Activated CD4-positive, CD25-positive, alpha-beta regulatory T cell treated with anti-CD3 and anti-CD28 coated beads, Interleukin-2, amount 50 U/mL, for 24 hours (primary cell): Measurements from ENCODE around the gene IQCM.

Source experiments
- ATAC-seq, 2 donors: fragments of 150-1000 bp; cut with Tn5 transposase; one replicate each; pipeline ENCODE4 v1.10.0; 2021; ENCODE audit warnings: mild to moderate bottlenecking in 1 of 2, moderate library complexity in 1 of 2

The IQCM gene, protein sequence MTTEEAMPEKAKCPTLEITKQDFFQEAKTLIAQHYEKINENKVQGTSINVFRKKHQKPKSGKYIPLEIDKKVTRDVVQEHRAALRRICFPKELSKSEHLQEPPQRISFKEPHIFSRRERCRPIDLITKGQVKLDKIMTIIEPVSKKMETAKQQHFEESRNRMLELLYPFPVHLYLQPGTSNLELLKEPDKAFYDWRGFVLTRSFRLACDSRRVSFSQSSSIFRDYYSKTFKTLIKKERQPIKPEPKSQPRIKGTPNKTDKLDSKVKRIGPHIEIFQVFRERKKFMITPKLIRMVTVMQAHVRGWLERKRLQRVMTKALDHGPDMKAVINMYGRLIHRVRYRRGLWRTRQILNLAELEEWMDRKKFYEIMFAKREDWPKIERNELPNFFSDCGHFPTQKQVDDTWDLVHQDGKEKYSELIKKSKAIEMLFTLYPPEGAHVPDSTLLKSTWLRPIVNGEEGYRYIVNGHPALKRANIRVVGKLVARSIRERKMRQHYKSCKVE

DNA sequence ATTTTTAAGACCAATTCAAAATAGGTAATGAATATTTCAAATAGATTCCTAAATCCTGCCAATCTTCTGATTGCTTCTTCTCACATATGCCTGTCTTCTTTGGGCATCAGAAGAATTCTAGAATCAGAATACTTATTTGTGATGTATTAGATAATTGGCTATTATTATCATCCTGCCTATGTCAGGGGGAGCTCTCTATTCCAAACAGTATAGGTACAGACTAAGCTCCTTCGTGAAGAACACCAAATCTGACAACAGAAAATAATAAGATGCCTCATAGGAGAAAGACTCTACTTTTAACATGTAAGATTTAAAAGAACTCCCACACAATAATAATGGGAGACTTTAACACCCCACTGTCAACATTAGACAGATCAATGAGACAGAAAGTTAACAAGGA, at the start of gene IQCM:
IQCM (minus strand) TSS at position 101 of the 400 bp plus-strand sequence. CDS start 73,152 bp downstream, outside the sequence.
- ATAC-seq = no peak

DNA sequence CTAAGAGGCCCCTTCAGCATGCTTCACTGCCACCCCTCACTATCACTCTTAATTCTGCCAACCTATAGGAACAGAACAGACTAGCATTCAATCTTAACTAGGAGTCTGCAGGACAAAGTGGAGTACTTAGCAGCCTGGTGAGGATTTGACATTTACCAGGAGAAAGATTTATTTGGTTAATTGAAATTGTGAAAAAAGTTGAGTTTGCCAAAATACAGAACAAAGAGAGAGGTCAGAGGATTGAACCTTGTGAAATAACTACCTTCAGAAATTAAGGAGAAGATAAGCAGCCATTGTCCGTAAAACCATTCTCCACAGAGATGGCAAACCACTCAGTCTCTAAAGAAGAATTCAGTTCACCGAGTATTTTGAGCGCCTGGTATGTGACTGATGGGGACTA, 41.8 kb upstream of the IQCM start:
- ATAC-seq = no peak

DNA sequence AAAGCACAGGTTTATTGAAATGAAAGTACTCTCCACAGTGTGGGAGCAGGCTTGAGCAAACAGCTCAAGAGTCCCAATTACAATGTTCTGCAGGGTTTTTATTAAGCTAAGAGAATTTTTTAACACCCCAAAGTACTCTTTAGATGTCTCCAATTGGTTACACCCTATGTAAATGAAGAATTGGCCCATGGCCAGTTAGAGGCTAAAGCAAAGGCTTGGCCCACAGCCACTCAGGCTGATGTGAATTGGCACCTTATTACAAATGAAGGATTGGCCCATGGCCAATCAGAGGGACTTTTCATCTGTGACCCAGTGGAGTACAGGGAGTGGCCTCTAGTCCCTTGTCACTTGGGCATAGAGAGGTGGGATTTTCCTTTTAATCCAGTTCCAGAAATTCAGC, 30.1 kb upstream of the IQCM start:
- ATAC-seq = no peak

DNA sequence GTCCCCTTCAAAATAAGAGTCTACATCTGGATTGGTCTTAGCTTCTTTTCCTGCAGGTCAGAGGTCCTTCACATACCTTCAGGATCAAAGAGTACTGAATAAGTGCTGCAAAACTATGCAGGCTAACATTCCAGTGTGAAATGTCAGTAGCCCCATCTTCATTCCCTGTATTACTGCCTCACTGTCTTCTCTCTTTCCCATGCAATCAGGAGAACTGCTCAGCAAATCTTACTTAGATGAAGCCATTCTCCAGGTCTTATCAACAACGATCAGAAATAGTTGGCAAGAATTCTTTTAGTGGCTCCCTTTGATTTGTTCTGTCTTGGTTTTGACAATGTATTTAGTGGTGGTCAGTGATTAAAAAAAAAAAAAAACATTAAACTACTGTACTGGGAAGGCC, 26.0 kb upstream of the IQCM start:
- no peak for ATAC-seq

DNA sequence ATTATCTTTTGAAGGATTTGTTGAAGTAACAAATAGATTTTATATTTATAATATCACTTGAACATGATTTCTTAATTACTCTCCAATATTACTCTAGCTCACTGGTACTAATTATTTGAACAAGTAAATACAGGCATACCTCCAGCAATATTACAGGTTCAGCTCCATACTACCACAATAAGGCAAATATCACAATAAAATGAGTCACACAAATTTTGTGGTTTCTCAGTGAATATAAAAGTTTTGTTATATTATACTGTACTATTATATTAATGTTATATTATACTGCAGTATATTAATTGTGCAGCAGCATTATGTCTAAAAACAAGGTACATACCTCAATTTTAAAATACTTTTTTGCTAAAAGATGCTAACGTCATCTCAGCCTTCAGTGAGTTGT, 22.4 kb upstream of the IQCM start:
- ATAC-seq = no peak

DNA sequence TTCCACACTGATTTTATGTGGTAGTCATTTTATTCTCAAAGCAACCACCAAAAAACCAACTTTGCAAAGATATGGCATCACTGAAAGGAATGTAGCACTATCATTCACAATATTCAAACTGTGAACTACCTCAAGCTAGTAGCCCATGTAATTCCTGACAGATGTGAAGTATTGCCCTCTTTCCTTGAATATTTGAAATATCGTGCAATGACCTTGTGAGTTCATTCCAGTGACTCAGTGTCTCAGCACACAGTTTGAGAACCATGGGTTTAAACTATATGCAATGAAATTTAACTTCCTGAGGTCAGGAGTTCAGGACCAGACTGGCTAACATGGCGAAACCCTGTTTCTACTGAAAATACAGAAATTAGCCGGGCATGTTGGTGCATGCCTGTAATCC, 20.9 kb upstream of the IQCM start:
- no peak for ATAC-seq

DNA sequence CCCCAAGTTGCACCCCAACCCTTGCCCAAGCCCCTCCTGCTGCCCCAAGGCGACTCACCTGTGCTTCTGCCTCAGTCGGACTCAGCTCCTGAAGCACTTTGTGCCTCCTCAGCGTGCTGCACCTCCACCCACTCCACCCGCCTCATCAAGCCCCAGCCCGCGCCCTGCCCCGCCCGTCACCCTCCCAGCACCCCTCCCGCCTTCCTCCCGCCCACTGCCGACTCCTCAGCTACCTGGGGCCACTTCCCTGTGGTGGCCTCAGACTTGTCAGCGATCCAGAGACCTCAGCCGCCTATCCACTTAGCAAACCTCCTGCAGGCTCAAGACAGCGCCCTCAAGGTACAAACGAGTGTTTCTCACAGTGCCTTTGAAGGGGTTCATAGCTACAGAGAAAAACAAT, 19.6 kb upstream of the IQCM start:
- ATAC-seq = no peak

DNA sequence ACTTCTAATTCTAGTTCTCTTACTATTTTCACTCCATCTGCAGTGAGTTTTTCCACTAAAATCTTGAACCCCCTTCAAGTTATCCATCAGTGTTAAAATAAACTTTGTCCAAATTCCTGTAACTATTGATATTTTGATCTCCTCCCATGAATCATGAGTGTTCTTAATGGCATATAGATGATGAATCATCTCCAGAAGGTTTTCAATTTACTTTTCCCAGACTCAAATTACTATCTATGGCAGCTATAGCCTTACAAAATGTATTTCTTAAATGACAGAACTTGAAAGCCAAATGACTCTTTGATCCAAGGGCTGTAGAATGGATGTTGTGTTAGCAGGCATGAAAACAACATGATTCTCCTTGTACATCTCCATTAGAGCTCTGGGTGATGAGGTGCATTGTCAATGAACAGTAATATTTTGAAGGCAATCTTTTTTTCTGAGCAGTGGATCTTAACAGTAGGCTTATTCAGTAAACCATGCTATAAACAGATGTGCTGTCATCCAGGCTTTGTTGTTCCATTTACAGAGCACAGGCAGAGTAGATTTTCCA, 16.1 kb upstream of the IQCM start:
- no peak for ATAC-seq

DNA sequence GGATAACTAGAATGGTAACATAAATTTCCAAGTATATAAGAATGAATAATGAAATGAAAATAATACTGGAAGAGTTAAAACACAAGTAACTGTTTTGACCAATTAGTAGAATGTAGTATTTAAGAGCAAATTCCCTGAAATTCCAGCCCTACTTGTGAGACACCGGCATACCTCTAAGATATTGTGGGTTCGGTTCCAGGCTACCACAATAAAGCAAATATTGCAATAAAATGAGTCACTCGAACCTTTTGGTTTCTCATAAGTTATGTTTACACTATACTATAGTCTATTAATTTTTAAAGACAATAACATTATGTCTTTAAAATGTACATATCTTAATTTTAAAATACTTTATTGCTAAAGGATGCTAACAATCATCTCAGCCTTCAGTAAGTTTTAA, 15.2 kb upstream of the IQCM start:
- ATAC-seq = no peak

DNA sequence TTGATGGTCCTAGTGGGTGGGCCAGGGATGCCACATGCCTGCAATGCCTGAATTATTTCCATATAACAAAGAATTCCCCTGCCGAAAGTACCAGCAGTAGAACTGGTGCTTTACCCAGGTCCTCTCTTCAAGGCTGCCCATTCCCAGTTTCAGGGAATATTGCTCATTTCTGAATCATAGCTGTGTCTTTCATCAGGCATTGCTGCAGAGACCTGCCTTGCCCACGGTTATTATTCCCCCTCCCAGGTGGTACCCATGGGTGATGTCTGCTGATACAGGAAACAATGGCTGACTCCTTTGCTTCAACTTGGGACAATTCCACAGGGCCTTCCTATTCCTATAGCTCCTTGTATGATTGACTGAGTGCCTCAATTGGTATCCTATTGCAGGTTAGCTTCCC, 9.7 kb upstream of the IQCM start:
- no peak for ATAC-seq

DNA sequence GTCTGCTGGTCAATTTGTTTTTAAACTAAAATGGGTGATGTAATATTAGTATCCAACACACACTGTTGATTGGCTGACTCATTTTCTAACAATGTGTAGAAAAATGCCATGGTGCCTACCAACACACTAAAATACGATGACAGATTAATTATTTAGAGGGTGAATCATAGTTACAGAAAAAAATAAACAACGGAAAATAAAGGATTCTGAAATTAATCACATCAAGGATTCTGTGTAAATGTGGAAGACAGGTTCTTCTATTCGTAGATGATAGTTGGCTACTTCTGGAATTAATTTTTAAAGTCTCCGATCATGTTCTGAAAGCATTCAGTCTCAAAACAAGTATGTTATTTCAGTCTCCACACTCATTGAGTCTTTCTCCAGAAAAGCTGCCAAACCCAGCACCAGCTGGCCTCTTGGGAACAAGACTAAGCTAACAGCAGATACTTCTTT, 8.2 kb upstream of the IQCM start:
- ATAC-seq = no peak

DNA sequence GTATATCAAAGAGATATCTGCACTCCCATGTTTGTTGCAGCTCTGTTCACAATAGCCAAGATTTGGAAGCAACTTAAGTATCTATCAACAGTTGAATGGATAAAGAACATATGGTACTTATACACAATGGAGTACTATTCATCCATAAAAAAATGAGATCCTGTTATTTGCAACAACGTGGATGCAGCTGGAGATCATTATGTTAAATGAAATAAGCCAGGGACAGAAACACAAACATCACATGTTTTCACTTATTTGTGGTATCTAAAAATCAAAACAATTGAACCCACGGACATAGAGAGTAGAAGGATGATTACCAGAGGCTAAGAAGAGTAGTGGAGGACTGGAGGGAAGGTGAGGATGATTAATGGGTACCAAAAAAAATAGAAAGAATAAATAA, 14.2 kb downstream of the IQCM start:
- ATAC-seq = no peak

DNA sequence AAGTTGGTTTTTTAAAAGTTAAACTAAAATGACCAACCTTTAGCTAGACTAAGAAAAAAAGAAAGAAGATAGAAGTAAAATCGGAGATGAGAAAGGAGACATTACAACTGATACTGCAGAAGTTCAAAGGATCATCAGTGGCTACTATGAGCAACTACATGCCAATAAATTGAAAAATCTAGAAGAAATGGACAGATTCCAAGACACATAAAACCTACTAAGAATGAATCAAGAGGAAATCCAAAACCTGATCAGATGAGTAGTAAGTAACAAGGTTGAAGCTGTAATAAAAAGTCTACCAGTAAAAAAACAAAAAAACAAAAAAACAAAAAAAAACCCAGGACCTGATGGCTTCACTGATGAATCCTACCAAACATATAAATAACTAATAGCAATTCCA, 16.1 kb downstream of the IQCM start:
- no peak for ATAC-seq

DNA sequence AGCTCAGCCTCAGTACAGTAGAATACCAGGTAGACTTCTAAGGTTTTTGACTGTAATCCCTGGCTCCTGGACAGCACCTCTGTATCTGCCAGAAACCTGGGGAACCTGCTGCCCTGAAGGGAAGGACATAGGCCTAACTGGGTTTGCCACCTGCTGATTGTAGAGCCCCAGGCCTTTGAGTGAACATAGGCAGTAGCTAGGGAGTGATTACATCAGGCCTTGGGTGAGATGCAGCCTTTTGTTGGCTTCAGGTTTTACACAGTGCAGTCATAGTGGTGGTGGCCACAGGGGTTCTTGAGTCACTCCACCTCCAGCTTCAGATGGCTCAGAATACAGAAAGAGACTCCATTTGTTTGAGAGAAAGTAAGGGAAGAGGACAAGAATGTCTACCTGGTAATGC, 19.3 kb downstream of the IQCM start:
- no peak for ATAC-seq

DNA sequence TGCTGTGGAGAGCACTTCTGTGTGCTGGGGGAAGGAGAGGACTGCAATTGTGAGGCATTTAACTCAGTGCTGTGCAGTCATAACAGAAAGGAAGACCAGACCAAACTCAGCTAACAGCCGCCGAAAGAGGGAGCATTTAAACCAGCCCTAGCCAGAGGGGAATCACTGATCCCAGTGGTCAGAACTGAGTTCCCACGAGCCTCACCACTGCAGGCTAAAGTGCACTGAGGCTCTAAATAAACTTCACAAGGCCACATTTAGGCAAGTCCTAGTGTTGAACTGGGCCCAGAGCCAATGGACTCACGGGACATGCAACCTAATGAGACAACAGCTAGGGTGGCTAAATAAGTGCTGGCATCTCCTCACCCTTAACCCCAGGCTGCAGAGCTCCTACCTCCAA, 20.4 kb downstream of the IQCM start:
- no peak for ATAC-seq

DNA sequence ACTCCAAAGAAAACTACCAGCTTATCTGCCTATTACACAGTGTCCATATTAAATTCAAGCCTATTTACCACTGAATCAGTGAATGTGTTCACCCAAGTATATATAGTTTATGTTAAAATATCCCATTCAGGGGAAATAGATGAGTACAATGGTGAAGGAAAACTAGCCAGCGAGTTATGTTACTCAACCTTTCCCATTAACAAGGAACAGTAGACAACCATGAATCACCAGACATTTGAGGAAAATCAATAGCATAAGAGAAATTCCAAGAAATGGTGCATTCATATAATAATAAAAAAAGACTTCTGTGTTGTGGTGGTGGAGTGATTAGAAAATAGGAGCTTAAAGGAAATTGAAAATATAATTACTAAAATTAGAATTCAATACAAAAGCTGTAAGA, 21.3 kb downstream of the IQCM start:
- no peak for ATAC-seq

DNA sequence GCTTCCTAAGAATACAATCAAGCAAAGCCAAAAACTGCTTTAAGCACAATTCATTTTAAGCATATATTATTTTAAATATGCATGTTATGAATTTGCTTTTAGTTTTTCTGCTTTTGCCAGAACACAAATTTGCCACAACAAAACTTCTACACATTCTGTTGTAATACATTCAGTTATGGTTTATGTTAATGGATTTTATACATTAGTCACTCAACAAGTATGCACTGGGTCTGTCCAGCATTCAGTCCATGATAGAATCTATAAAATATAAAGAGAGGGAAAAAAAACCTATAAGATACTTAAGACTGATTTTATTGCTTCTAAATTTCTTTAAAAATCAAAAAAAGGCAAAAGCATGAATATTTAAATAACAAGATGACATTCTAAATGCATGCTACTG, 22.2 kb downstream of the IQCM start:
- no peak for ATAC-seq

DNA sequence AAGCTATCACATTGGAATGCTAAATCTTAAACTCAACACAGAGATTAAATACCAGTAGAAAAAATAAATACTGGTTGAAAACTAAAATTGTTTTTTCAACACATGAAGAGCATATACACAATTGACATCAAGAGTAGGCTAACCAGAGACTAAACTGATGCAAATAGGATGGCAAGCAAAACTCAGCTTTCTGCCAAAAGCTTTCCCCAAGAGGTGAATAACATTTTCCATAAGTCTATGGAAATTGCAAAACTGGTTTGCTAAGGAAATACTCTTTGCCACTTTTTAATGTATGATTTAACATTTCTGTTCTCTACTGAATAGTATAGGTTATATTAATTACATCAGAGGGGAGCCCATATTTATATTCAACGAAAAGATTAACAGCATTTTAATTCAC, 23.8 kb downstream of the IQCM start:
- no peak for ATAC-seq

DNA sequence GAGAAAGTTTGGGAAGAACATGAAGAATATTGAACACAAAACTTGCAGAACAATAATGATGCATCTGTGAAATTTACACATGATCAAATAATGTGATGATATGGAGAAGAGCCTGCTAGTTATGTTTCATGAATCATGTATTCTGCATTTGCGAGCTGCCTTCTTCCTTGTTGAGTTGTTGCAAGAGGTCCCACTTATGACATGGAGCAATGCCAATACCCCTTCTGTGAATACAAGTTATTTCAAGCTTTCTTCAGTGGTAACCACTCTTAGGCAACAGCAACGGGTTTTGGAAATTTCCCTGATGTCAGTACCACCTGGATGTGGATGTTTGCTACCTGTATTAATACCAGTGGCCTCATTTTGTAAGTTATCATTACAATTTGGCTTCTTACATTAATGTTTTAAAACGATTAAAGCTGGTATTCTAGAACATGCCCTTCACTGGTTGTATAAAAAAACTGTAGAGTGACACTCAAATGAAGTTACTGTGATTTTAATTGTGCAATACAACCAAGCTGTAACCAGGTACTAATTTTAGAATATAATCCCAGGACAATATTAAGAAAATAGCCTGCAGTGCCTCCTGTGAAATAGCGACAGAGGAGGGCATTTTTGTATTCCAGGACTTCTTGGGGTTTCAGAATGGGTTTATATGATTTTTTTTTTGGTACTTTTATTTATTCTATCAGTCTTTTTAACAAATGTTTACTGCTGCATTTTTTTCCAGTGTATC, 25.3 kb downstream of the IQCM start:
- no peak for ATAC-seq

DNA sequence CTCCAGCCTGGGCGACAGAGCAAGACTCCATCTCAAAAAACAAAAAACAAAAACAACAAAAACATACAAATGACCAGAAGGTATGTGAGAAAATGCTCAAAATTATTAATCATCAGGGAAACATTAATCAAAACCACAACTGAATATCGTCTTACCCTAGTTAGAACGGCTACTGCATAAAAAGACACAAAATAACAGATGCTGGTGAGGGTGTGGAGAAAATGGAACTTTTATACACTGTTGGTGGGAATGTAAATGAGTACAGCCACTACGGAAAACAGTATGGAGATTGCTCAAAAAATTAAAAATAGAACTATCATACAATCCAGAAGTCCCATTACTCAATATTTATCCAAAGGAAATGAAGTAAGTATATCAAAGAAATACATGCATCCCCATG, 27.3 kb downstream of the IQCM start:
- no peak for ATAC-seq

DNA sequence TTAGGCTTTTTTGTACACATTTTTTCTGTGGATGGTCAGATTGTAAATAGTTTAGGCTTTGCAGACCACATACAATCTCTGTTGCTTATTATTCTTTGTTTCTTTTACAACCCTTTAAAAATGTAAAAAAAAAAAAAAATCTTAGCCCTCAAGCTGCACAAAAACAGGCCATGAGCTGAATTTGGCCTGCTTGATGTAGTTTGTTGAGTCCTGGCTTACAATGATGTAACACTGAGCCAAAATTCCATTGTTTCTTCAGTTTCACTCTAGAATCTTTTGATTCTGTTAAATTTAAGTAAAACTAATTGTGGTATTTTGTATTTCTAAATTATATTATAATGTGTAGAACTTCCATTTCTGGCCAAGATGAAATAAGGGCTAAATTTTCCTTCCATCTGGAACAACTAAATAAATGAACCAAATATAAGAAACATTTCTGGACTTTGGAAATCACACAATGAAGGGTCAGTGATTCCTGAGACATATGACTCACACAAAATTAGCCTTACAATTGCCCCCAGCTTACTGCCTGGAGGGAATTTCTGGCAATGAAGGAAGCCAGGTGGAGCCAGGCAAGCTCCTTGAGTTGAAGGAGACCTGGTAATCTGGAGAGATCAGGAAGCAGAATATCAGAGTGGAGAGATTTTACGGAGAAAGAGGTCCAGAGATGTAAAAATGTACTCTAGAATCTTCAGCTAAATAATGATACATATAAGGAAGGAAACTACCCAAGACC, 29.8 kb downstream of the IQCM start:
- ATAC-seq = no peak

DNA sequence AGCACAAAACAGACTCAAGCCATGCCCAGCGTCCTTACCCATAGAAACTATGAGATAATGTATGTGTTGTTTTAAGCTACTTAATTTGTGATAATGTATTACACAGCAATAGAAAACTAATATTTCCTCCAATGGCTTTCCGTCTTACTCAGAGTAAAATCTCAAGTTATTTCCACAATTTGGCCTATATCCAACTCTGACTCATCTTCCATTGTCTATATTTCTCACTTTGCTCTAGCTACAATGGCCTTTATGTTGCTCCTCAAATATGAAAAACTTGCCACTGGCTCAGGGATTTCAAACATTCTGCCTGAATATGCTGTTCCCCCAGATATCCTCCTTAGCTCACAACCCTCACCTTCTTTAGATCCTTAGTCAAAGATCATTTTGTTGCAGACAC, 31.6 kb downstream of the IQCM start:
- no peak for ATAC-seq

DNA sequence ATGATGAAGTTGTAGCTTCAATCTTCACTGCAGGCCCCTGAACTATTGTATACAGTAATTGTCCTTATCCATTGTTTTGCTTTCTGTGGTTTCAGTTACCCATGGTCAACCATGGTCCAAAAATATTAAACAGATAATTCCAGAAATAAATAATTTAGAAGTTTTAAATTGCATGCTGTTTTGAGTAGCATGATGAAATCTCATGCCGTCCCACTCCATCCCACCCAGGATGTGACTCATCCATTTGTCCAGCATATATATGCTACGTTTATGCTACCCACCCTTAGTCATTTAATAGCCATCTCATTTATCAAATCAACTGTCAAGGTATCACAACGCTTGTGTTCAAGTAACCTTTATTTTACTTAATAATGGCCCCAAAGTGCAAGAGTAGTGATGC, 34.5 kb downstream of the IQCM start:
- ATAC-seq = no peak
